GM15510 (cell line): ENCODE results near the gene TACR2.

ENCODE experiments used
- POLR2A ChIP-seq: IDR thresholded peaks from 3 replicates; pipeline ENCODE4 v1.6.1; 2011; ENCODE audit warnings: borderline replicate concordance; ENCODE audit not compliant: insufficient read length; ENCODE audit errors: extremely low read depth

TACR2 gene

GRCh38 chr10:69416695-69417094 is at the start of gene TACR2:
Gene TACR2, minus strand, starts transcription at chr10:69416918. Its CDS starts 595 bp downstream, at chr10:69416323.
- TF ChIP-seq POLR2A = no peak

- no peak for TF ChIP-seq POLR2A
Measured at GRCh38 chr10:69466158-69466490, 49.4 kb upstream of the TACR2 start.

DNA sequence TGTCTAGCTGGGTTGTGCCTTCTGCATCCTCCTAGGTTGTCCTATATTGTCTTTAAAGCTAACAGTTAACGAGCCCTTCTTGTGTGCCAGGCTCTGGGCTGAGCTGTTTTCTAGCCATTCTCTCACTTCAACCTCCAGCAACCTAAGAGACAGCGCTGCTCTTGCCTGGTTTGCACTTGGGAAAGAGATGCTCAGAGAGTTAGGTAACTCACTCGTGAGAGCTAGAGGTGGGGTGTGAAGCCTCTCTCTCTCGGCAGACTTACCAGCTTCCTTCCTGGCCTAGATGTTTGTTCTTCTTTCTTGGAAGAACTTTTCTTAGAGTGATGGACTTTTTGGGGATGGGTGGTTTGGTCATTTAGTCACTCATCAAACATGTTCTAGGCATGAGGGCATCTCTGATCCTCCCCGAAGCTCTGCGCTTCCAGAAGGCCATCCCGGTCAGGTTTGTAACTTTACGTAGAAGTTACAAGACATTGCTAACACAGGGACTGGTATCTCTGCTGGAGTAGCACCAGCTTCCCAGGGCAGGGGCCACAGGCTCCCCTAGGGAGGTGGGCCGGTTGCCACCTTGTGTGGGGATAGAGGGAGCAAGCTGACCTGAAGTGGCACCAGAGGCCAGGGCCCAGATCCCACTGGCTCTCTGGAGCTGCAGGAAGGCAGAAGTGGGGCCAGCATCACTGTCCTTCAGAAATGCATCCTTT is 48.9 kb upstream of the TACR2 start:
- no peak for TF ChIP-seq POLR2A

DNA sequence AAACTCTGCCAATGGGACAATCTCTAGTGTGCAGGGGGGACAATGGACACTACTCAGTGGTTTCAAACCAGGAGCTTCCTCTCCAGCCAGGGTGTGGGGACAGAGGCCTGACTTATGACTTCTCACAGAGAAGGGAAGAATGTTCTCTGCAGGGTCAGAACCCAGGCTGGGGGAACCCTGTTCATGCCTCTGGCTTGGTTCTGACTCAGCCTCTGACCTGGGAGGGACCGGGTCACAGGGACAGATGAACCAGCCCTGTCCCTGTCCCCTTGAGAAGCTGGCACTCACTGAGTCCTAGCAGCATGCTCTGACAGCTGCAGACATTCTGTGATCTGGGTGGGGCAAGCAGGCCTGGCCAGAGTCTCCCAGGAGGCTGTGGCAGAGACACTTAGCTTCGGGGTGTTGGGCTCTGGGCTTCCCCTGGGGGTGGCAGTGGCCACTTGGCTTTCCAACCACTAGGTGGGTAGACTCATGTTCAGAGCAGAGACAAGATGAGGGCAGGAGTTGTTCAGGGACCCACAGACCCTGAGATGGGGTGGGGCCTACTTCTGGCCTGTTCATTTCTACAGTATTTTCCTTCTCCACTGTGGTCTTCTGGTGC is 48.2 kb upstream of the TACR2 start:
- TF ChIP-seq POLR2A = no peak

DNA sequence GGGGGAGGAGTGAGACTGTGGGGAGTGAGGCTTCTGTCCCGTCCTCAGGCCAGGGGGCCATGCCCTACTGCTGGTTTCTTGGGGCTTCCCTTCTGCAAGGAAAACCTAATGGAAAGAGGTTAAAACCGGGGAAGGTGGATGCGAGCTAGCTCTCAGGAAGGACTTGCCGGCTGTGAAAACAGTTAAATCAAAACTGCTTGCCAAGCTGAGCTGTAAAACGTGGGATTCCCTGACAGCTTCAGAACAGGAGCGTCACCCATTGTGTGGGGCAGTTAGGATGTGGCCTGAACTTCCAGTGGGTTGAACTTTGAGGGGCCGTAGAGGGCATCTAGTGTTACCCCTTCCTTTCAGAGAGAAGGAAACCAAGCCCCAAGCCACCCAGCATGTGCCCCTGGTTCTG is 47.7 kb upstream of the TACR2 start:
- TF ChIP-seq POLR2A = no peak

DNA sequence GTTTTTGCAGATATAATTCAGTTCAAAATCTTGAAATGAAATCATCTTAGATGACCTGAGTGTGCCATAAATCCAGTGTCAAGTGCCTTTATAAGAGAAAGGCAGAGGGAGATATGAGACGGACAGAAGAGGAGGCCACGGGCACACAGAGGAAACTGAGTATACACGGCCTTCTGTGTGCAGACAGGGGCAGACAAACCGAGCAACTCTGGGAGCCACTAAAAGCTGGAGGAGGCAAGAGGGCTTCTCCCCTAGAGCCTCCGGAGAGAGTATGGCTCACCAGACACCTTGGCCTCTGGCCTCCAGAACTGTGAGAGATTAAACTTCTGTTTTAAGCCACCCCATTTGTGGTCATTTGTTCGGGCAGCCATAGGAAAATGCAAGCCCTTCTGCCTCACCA is 47.2 kb upstream of the TACR2 start:
- no peak for TF ChIP-seq POLR2A

DNA sequence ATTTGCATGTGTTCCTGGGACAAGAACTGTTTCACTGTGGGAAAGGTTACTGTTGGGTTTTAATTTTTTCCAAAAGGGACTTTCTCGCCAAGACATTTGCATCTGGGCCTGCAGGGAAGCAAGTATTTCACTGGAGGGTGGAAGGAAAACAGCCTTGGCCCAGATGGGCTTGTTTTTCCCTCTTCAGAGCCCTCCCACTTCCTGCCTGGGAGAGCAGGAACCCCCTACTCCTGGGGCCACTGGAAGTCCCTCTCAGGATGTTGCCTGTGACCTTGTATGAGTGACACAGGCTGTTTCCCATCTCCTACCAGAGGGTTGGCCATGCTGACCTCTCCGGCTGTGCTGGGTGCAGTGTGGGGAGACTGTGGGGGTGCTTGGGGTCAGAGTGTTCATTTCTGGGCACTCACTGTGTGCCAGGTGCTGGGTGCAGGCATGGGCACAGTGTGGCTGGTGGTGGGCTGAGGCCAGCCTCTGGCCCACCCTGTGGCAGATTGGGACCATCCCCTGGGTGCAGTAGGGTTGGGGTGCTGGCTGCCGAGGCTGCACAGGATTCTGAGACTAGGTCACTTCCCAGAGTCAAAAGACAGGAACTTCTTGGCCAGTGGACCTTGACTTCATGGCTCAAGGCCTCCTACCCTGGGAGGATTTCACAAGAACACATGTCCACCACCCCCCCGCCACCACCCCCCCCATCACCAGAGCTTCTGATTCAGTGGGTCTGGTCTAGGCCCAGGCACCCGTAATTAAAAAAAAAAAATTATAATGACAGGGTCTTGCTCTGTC is 44.7 kb upstream of the TACR2 start:
- no peak for TF ChIP-seq POLR2A

- TF ChIP-seq POLR2A = no peak
Measured at GRCh38 chr10:69460576-69461242, 44.0 kb upstream of the TACR2 start.

DNA sequence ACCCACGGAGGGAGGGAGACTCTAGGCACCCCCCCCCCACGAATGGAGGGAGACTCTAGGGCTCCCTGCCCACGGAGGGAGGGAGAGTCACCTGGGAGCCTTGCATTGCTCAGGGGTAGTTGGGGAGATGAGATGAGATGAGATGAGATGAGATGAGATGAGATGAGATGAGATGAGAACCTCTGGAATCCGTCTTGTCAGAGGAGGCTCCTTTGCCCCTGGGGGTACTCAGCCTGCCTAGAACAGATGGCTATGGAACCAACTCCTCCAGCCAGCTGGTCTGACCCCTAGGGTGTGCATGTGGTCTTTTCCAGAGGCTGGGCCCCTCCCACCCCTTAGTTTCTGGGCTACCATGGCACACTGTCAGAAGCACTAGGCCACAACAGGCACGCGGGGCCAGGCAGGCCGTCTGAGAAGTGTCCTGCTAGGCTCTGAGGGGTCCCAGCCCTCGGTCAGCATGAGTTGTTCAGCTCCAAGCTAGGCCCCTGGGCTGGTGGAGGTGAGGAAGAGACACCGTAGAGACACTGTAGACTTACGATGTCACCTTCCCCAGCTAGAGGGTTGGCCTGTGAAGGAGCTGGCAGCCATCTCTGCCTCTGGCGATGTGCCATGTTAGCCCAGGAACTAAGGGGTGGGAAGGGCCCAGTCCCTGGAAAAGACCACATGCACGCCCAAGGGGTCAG is 43.3 kb upstream of the TACR2 start:
- no peak for TF ChIP-seq POLR2A

DNA sequence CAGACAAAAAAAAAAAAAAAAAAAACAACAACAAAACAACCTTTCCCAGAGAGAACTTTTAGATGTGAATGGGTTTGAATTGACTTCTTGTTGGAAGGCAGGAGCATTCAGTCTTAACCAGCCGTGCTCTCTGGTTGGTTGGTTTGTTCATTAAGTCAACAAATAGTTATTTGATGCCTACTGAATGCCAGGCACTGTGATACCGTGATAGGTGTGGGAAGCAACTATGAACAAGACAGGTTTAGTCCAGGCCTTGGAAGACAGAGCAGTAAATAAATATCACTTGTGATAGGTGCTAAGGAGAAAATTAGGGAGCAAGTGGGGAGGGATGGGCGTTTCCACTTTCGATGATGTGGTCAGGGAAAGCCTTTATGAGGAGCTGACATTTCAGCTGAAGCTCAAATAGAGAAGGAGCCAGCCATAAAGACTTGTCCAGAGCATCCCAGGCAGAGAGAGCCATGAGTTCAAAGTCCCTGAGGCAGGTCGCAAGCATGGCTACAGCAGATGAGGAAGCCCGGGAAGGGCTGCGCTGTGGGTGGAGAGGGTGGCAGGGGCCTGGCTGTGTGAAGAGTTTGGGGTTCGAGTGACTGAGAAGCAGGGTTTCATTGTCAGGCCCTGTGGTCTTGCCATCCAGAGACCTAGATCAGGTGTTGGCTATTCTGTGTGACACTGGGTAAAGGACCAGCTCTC is 42.5 kb upstream of the TACR2 start:
- no peak for TF ChIP-seq POLR2A

GRCh38 chr10:69458430-69459100 is 41.8 kb upstream of the TACR2 start:
- no peak for TF ChIP-seq POLR2A

- TF ChIP-seq POLR2A = no peak
Measured at GRCh38 chr10:69457771-69458237, 41.1 kb upstream of the TACR2 start.

- TF ChIP-seq POLR2A = no peak
Measured at GRCh38 chr10:69456880-69457693, 40.4 kb upstream of the TACR2 start.

GRCh38 chr10:69455006-69455763 is 38.5 kb upstream of the TACR2 start:
- TF ChIP-seq POLR2A = no peak
